Activated B cell treated with CpG ODN at 0.5 μM for 24 hours (primary cell): ENCODE measurements around the gene BCL2A1. TPM values are rescaled to one million over a fixed set of nuclear protein-coding genes. Genes with fewer than 3 reads are reported as not detected.

Source experiments
- ATAC-seq: fragments of 200-7000 bp; cut with Tn5 transposase; one replicate; pipeline ENCODE4 v1.10.0; 2021; ENCODE audit warnings: low read depth, mild to moderate bottlenecking, moderate library complexity
- CTCF ChIA-PET: fragments of 350-600 bp; sonication (Branson Sonifier 250); formaldehyde crosslinking; loops from one replicate; lab custom pipeline; 2021; ENCODE audit warnings: antibody characterized with exemption; lab: Charles Lee
- POLR2A ChIA-PET: fragments of 350-600 bp; sonication (Branson Sonifier 250); formaldehyde crosslinking; loops from one replicate; lab custom pipeline; 2021; ENCODE audit warnings: antibody characterized with exemption; lab: Charles Lee
- DNase-seq: peaks from one replicate; pipeline ENCODE4 v3.0.0; 2022
- H3K27ac Mint-ChIP-seq: one replicate; pipeline ENCODE4 v1.8.0; 2020; ENCODE audit warnings: mixed read lengths
- H3K27me3 Mint-ChIP-seq: one replicate; pipeline ENCODE4 v1.8.0; 2021; ENCODE audit warnings: mixed read lengths
- H3K36me3 Mint-ChIP-seq: one replicate; pipeline ENCODE4 v1.8.0; 2021; ENCODE audit warnings: low read depth, mixed read lengths
- H3K4me1 Mint-ChIP-seq: one replicate; pipeline ENCODE4 v1.8.0; 2021; ENCODE audit warnings: mixed read lengths
- H3K4me3 Mint-ChIP-seq: one replicate; pipeline ENCODE4 v1.8.0; 2020; ENCODE audit warnings: mild to moderate bottlenecking, mixed read lengths
- H3K9me3 Mint-ChIP-seq: one replicate; pipeline ENCODE4 v1.8.0; 2020; ENCODE audit warnings: mixed read lengths
- intact Hi-C: fragments of 100-400 bp; cut with micrococcal nuclease; formaldehyde crosslinking; loops from one replicate; pipeline ENCODE4 v1.15.1; 2024
- total RNA-seq: library from RNA; stranded (reverse); gene quantifications from 2 replicates; pipeline ENCODE4 v1.2.3, GENCODE V29; 2022
- TF ChIP-seq, protein P1 (sequence below): fragments of 200-600 bp; IDR thresholded peaks from one replicate; pipeline ENCODE4 v1.8.0; 2022; ENCODE audit warnings: antibody characterized with exemption, mild to moderate bottlenecking

The BCL2A1 gene
- total RNA-seq, 1 donor from 2014 or later: 181 TPM

DNA sequence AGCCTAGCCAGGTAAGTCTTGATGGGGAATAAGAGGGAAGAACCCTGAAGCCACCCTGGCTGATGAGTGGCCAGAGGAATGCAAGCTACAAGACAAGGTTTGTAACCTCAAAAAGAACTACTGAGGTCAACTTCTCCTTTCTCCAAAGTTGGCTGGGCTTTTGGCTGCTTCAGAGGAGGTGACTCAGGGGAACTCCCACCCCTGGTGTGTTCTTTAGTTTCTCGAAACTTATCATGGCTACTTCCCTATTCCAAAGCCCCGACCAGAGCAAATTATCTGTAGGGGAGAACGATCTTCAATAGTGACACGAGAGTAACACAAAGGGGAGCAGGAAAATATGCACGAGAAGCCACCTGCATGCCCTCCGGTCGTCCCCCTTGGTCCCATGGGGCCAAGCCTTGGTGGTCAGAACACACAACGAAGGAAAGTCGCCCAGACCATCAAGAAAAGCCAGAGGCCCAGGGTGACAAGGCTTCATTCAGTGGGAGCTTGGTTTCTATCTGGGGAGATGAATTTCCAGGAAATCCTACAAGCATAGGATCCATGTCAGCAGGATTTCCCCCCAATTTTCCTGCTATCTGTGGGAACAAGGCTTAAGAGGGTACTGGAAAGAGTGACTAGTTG is 6.5 kb upstream of the BCL2A1 start:
- peak overlapping the region; percentile 94 for H3K27ac Mint-ChIP-seq
- ChIA-PET CTCF (interaction anchor here (1.8 to 3.6 kb wide), 2 partner anchors 16 to 54 kb away, joined by 5 to 22 read pairs; no protein-coding TSS in a partner anchor), POLR2A (interaction anchor here (0.6 to 3.6 kb wide), 15 partner anchors 8 to 122 kb away, joined by 3 to 66 read pairs (median 4); partner anchors contain the start of genes BCL2A1 and MTHFS)
- ATAC-seq: peak; percentile 67
- peak overlapping the region; percentile 83 for H3K4me3 Mint-ChIP-seq
- H3K27me3 Mint-ChIP-seq: no peaks in the 10 kb centered on the region
- peaks cover 80% of the 10 kb centered on the region for H3K4me1 Mint-ChIP-seq
- intact Hi-C loops: loop anchor here (1.0 to 10.0 kb wide), 7 partner anchors 15 to 1317 kb away; partner anchors contain the start of genes TMED3 and ZFAND6
- TF ChIP-seq, protein P1, sequence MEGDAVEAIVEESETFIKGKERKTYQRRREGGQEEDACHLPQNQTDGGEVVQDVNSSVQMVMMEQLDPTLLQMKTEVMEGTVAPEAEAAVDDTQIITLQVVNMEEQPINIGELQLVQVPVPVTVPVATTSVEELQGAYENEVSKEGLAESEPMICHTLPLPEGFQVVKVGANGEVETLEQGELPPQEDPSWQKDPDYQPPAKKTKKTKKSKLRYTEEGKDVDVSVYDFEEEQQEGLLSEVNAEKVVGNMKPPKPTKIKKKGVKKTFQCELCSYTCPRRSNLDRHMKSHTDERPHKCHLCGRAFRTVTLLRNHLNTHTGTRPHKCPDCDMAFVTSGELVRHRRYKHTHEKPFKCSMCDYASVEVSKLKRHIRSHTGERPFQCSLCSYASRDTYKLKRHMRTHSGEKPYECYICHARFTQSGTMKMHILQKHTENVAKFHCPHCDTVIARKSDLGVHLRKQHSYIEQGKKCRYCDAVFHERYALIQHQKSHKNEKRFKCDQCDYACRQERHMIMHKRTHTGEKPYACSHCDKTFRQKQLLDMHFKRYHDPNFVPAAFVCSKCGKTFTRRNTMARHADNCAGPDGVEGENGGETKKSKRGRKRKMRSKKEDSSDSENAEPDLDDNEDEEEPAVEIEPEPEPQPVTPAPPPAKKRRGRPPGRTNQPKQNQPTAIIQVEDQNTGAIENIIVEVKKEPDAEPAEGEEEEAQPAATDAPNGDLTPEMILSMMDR: no peak
- no peaks in the 10 kb centered on the region for H3K36me3 Mint-ChIP-seq
- H3K9me3 Mint-ChIP-seq: no peaks in the 10 kb centered on the region
- DNase-seq: peak; percentile 47

DNA sequence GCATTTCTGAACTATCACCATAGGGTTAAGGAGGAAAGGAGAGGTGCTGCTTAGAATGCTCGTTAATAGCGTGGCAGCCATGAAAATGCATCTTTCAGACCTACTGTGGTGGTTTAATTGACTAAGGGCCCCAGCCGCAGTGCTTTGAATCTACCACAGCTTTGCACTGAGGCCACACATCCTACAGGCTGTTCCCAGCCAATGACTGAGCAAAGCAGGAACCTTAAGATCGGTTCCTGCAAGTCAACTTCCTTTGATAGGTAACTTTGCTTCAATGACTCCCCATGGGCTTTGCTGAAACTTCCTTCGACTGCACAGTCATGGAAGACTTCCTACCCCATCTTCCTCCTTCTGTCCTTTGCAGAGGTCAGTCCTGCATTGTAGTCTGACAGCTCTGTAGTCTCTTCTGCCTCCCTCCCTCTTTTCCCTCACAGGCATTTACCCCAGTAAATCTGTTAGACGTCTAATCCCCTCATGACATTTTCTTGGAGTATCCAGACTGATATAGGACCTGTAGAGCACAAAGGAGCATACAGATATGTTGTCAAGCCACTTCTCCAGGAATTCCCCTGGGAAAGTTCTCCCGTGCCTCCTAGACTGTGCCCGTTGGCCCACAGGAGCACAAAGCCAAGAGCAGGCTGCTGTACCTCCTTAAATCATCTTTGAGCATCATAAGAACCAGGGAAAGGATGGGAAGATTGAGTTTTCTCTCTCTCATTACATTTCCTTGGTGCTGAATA is 2.6 kb upstream of the BCL2A1 start:
- intact Hi-C loops: loop anchor here (10.0 kb wide), 2 partner anchors 1039 to 1321 kb away; no protein-coding TSS in a partner anchor
- CTCF ChIA-PET: no interaction called here
- Mint-ChIP-seq H3K4me1 (peaks cover 66% of the 10 kb centered on the region), H3K36me3 (peaks cover 10% of the 10 kb centered on the region), H3K9me3 (no peaks in the 10 kb centered on the region), H3K4me3 (peak overlapping the region; percentile 33), H3K27me3 (no peaks in the 10 kb centered on the region), H3K27ac (peak overlapping the region; percentile 36)
- TF ChIP-seq, protein P1: no peak
- POLR2A ChIA-PET: interaction anchor here (1.1 kb wide), 1 partner anchor 50 kb away, joined by 4 read pairs; no protein-coding TSS in a partner anchor
- no peak for DNase-seq
- ATAC-seq: no peak

DNA sequence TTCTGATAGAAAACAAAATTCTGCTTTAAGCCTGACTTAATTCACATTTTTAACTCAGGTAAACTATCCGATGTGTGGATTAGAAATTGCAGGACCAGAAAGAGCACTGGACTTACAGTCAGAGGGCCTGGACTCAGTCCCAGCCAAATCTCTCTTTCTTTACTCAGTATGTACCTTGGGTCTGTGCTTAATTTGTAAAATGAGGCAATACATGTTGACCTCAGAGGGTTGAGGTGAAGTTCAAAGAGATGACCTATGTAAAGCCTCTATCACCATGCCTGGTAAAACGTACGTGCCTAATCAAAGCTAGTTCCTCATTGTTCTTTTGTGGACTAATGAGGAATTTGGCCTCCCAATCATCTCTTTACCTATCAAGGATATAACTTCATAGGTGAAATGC is 1.9 kb upstream of the BCL2A1 start:
- H3K27ac Mint-ChIP-seq: peak overlapping the region; percentile 65
- H3K4me1 Mint-ChIP-seq: peaks cover 65% of the 10 kb centered on the region
- no peaks in the 10 kb centered on the region for H3K27me3 Mint-ChIP-seq
- intact Hi-C loops: loop anchor here (10.0 kb wide), 2 partner anchors 1038 to 1322 kb away; no protein-coding TSS in a partner anchor
- H3K36me3 Mint-ChIP-seq: peaks cover 17% of the 10 kb centered on the region
- ChIA-PET POLR2A (interaction anchor here (0.7 to 1.1 kb wide), 3 partner anchors 9 to 1112 kb away, joined by 3 to 5 read pairs (median 4); no protein-coding TSS in a partner anchor), CTCF (no interaction called here)
- H3K9me3 Mint-ChIP-seq: no peaks in the 10 kb centered on the region
- ATAC-seq (no peak), DNase-seq (no peak)
- no peak overlapping the region for H3K4me3 Mint-ChIP-seq
- TF ChIP-seq, protein P1: no peak

DNA sequence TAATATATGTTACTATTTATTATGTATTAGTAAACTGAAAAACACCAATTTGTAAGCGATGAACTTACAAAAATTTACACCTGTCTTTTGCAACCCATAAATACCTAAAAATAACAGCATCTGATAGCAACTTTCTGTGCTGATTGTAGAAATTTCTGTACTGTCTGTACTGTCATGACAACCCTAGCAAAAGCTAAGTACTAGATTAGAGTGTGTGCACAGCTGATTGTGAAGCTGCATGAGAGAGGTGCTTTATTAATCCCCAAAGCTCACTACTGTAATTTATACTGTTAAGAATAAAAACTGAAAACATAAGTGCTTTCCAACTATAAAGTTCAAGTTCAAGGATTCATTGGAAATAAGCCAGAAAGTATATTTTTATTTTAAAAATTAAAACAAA is 815 bp downstream of the BCL2A1 start:
- Mint-ChIP-seq H3K4me1 (peaks cover 63% of the 10 kb centered on the region), H3K9me3 (no peaks in the 10 kb centered on the region), H3K27me3 (no peaks in the 10 kb centered on the region), H3K27ac (peak overlapping the region; percentile 93), H3K36me3 (peaks cover 41% of the 10 kb centered on the region), H3K4me3 (peak overlapping the region; percentile 89)
- ChIA-PET POLR2A (interaction anchor here (1.6 to 7.8 kb wide), 5 partner anchors 8 to 90 kb away, joined by 4 to 97 read pairs (median 12); partner anchors contain the start of genes MTHFS and ZFAND6), CTCF (no interaction called here)
- TF ChIP-seq, protein P1: no peak
- intact Hi-C loops: loop anchor here (2.0 to 10.0 kb wide), 3 partner anchors 89 to 1325 kb away; partner anchors contain the start of gene ZFAND6
- DNase-seq (no peak), ATAC-seq (no peak)
